Stimulated activated CD4-positive, alpha-beta T cell treated with anti-CD3 and anti-CD28 coated beads, Interleukin-1b, Interleukin-23, amount 100 ng/mL, for 4 hours (primary cell): ENCODE measurements around the gene HLA-DMB.
A peak's percentile ranks its signal among the peaks of the same experiment; 100 is the strongest.
"Not testable (repeated sequence)": the region's sequence is repeated elsewhere in the genome, so short reads cannot be mapped to it uniquely, and the experiment has no call there.

Experiments
- DNase-seq, 2 donors: peaks; one replicate each; pipeline ENCODE4 v3.0.0-alpha.2; 2020; ENCODE audit warnings: low read depth in 2 of 2

HLA-DMB gene

DNA sequence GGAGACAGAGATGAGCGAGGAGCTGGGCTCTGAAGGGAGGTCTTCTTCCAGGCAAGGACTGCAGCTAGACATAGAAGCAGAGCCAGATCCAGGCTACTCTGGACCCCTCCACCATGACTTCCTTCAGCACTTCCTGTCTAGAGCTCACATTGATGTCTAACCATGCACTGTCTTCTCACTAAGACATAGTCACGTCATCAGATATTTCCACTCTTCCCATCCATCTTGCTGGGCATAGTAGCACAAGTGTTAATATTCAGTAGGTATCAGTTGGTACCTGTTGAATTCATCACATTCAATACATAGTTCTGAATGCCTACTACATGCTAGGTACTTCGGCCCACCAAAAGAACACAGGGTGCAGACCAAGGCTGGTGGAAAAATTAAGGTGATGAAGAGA is 9.2 kb upstream of the HLA-DMB start:
- no peak for DNase-seq

DNA sequence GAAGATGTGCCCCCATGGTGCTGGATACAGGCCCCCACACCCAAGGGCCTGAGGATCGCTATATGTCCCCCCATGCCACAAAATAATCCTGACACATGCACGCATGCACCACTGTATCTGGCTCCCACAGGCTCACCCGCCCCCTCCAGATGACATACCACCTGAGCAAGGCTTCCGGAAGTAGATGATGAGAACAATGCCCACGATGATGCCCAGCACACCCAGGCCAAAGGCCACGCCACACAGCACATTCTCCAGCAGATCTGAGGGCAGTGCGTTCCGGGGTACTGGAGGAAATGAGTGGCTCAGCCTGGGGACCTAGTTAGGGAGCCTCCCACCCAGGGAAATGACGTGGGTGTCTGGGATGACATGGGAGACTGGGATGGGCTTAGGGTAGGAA is 8.3 kb upstream of the HLA-DMB start:
- DNase-seq, result no peak

DNA sequence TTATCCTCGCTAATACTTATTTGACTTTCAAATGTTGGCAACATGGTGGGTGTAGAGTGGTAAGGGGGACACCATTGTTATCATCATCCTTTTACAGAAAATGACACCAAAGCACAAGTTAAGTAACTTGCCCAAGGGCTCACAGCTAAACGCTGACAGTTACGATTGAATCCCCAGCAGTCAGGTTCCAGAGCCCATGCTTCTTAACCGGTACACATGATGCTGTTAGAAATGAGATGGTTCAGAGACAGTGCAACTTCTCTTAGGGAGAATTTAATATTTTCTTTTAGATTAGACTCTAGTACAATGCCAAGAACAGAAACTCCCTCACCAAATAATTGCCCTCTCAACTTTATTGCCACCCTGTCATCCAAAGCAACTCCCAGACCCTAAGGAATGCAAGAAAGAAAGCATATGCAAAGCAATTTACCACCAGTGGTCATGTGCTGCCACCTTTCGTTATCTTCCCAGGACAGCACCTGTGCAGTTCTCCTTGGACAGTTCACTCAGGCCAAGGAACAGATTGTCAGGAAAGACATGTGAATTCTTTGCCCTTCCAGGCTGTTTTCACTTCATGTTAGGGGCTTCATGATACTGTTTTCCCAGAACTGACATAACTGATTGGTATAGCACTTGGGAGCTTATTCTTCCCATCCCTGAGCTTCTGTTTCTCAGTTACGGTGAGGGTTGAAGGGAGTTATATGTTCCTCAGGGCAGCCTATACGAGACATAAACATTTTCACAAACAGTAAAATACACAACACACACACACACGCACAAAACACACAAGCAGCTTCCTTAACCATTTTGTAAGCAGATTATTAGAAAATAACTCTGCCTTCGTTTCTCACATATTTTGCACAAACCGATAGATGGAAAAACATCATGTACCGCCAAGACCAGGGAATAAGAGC is 7.0 kb upstream of the HLA-DMB start:
- no peak for DNase-seq

DNA sequence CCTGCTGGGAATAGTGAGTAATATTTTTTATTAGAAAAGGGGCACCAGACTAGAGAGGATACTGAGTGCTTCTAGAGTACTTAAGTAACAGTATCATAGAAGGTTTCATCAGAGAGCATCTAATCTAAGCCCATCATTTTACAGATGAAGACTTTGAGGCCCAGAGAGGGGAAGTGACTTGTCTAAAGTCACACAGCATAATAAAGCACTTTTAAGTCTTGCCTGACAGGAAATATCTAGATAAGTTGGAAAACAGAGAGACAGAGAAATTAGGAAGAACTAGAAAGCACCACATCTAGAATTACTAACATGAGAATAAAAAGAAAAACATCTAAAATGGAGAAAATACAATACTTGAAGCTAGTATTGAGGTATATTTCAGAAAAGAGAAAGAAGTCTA is 6.1 kb upstream of the HLA-DMB start:
- no peak for DNase-seq

DNA sequence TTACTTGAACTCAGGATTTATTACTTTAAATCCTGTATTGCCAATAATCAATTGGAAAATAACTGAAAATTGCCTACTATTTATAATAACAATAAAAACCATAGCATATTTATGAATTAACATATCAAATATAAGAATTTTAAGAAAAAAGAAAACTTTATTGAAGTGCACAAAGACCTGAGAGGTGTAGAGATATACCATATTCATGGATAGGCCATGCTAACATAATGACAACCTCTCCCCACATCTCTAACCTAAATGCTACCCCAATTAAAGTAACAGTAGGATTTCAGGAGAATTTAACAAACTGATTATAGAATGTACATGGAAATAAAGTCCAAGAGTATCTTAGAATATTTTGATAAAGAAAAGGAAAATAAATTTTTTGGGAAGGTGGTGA is 5.1 kb upstream of the HLA-DMB start:
- DNase-seq, result no peak

DNA sequence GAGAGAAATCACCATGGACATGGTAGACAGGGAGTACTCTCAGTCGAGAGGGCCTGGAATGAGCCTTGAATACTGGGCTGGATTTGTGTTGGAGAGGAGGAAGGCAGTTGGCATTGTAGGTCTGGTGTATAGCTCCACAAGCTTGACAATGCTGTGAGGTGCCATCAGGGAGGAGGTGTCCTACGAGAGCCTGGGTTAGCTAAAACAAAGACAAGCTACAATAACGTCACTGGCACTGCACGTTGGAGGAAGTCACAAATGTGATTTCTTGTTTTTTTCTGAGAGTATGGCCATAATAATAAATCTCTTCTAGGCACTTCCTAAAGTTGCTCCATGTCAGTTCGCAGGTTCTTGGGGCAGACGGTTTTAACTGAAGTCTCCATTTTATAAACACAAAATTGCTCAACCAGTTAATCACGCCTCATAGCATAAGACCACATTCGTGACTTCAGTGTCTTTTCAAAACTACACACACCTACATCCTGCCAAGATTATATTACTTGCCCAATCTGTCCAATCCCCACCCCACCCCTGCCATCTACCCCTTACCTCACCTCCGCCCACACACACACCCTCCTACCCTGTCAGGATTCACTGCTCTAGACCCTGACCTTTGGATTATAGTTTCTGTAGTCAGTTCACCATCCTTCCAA is 4.4 kb upstream of the HLA-DMB start:
- DNase-seq, result no peak

DNA sequence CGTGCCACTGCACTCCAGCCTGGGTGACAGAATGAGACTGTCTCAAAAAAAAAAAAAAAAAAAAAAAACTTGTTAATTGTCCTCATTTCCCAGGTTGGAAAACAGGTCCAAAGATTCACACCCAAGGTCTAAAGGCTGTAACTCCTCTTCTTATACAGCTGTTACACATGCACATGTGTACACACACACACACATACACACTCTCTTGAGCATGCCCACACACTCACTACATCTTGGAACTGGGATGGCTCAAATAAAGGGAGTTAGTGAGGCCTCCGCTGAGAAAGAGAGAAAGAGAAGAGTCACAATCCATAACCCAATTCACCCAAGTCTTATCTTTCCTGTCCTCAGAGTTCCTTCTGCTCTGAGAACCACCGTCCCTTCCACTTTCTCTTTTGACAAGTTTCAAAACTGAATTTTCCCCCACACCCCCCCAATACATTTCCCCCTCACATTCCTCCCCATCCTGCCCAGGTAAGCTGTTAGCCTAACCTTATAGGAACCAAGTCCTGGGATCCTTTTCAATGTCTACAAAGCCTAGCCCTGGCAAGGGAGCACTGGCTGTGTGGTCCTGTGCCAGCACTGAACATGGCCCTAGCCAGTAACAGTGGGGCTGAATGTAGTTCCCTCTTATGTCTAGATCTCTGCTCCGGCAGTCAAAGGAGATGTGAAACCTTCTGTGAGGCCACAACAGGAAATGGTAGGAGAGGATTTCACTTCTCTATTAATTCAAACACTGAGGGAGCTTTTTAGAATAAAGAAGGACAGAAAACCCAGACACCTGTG is 3.2 kb upstream of the HLA-DMB start:
- DNase-seq, result no peak

DNA sequence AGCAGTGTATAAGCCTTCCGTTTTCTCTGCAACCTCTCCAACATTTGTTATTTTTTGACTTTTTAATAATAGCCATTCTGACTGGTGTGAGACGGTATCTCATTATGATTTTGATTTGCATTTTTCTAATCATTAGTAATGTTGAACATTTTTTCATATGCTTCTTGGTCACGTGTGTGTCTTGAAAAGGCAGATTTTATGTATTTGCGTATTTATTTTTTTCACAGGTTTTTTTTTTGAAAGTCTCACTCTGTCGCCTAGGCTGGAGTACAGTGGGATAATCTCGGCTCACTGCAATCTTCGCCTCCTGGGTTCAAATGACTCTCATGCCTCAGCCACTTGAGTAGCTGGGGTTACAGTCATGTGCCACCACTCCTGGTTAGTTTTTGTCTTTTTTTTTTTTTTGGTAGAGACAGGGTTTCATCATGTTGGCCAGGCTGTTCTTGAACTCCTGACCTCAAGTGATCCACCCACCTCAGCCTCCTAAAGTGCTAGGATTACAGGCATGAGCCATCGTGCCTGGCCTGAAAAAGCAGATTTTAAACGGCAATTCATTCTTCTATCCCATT is 1.8 kb upstream of the HLA-DMB start:
- not testable (repeated sequence) for DNase-seq

DNA sequence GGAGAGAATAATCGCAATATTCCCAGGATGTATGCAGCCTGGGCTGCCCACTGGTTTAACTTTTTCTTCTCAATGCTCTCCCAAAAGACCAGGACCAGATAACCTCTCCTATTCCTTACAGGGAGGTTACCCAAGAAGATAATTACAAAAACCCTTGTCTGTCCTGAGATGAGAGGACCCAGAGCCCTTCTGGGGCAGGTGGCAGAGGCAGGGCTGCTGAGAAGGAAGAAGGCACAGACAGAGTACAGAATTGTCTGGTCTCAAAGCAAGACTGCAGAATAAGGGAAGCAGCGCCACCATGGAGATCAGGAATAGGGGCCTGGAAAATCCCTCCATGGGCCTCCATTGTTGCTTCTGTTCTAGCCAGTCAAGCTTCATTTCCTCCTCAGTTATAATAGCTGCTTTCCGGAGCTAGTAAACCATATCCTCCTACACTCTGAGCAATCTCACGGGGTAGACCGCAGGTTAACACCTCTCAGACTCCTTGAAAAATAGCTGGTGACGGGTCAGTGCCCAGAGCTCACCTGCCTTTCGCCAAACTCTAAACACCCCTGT is 463 bp upstream of the HLA-DMB start:
- peak in 1 of 2 donors; percentile 20 for DNase-seq

DNA sequence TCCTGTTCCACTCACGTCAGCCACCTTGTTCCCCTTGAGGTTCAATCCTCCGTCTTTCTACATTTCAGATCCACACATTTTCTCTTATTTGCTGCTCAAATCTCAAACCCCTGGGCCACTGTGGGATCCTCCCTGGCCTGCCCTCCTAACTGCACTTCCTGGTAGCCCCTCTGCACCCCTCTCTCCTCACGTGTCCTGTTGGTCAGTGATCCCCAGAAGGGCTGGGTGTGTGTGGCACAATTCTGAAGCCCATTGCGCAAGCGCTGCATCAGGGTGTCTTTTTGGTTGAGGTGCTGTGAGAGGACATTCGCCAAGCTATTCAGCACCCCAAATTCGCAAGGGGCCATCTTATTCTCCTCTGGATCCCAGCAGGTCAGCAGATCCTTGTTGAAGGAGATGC is 2.3 kb downstream of the HLA-DMB start:
- DNase-seq, result no peak

DNA sequence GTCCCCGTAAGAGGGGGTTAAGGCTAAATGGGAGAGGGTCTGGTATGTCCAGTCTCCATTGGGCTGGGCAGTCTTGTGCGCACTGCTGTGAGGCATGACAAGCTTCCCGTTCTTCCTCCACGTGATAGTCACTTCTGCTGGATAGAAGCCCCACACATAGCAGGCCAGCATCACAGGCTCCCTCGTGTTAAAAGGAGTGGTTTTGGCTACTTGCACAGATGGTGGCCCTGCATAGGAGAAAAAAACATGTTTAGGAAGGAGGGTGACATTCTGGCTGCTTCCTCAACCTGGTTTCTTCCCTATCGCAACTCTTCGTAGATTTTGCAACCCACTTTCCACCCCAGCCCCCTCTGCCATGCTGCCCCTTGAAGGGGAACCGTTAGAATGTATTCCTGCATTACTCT is 3.6 kb downstream of the HLA-DMB start:
- DNase-seq, result no peak

DNA sequence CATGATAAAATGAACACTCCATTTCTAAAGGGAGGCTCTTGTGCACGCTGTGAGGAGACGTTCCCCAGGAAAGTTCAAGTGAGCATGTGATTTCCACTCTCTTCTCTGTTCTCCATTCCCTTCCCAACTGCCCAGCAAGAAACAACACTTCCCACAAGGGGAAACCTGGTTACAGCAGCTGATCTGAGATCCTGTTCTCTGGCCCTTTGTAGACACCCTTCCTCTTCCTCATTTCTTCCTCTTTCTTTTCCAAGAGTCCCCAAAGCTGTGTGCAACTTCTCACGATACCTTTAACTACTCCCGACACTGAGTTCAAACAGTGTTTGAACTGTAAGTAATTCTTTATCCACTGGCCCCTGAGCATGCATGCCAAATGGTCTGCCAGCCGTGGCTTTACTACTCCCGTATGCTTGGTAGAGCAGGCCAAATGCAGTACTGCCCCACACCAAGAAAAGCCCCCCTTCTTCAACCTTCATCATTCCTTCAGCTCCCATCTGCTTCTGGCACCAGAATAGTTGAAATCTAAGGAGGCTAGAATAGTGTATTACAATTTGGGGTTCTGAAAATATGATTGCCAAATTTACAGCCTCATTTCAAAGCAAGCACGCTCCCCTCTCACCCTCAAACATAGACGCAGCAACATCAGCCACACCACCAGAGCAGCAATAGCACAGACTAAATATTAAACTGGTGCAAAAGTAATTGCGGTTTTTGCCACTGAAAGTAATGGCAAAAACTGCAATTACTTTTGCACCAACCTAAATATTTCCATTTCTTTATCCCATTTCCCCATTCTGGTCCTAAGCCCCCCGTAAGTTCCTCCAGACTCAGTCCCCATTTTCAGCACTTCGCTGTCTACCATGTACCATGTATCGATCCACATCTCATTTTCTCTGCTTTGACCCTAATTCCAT is 4.3 kb downstream of the HLA-DMB start:
- DNase-seq, result no peak

DNA sequence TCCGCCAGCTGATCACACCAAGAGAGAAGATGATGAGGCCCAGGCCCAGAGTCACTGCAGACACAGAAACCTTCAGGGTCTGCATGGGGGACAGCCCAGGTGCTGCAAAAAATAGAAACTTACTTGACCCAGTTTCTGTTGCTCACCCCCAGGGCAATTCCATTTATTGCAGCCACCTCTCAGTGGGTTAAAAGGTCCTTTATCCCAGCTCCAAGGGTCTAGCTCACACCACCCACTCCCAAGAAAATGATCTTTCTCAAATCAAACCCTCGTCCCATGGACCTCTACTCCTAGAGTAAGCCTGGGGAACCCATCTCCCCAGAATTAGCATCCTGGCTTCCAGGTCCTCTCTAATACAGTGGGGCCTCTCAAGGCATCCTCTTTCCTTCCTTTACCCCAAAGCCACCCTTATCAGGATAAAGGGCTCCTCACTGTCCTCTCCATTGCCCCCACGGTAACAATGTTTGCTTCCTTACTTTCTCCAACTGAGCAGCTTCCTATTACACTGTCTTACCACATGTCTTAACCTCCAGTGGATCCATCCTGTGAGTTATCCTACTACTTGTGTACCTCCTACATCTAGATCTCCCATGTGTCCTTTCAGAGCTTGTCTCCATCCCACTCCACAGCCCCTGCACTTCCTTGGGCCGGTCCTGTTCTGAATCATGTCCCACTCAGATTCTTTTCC is 5.1 kb downstream of the HLA-DMB start:
- DNase-seq, result no peak

DNA sequence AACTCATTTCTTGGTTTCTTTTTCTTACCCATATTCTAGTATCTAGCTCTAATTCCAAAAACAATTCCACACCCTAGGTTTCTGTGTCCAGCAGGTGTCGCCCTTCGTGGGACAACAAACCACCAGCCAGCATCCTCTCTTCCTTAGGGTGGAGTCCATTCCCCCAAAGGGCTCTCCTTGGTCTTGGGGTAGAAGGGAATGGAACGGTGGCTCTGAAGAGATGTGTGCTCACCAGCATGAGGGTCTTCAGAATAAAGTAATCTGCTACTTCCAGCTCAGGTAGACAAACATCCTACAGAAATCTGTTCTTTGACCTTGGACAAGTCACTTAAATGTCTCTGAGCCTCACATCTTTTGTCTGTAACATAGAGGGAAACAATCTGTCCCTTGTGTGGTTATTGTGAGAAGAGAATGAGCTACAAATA is 7.2 kb downstream of the HLA-DMB start:
- peak; percentile 70 to 76 for DNase-seq

DNA sequence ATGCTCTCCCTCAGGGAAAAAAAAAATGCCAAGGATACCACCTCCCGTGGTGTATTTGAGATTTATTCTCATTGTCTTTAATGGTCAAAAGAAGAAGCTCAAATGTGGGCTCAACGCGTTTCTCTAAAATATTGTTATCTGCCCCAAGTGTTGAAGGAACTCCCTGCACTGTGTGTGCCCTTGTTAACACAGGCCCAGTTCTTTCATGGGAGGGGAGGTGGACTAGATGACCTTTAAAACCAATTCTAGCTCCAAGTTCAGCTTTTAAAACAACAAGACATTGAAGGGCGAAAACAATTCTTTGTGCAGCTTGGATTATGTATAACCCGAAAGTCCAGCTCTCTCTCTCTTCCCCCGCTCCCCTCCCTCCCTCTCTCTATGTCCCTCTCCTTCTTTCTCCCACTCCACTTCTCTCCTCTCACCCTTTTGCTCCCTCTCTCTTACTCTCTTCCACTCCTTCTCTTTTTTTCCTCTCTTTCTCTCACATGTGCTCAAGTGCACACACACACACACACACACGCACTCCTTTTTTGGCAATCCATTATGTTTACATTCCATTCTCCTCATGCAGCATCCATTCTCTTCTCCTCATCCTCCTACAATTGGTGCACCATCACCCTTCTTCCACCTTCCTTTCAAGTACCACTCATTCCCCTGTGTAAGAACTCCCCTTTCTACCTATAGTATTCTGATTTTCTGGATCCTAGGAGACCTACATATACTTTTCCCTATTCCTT is 8.5 kb downstream of the HLA-DMB start:
- no peak for DNase-seq

DNA sequence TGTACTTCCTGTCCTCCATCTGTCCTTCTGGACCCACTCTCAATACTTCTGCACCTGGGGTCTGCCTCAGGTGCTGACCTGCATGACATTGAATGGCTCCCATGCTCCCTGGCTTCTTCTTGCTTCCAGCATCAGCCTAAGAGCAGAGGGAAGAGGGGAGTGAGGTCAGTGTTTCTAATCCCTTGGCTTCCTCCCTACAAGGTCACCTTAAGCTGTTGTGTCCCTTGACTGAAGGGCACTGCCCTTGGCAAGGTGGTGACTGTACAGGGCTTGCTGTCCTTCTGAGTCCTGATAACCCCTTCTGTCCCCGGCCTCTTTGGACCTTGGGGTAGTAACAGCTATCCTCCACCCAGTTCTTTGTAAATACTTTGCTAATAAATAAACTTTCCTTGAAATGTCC is 9.6 kb downstream of the HLA-DMB start:
- no peak for DNase-seq

DNA sequence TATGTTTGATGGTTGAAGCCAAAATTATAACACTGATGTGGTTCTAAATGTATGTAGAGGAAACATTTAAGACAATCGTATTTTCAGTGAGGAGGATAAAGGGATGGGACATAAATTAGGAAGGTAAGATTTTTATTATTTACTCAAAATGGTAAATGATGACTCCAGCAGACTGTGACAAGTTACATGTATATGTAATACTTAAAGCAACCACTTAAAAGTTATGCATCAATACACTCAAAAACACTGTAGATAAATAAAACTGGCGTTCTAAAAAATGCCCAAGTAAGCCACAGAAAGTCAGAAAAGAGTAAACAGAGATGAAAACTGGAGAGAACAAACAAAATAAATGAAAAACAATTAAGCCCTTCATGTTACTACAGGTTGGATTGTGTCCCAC is 18.7 kb downstream of the HLA-DMB start:
- DNase-seq, result no peak

DNA sequence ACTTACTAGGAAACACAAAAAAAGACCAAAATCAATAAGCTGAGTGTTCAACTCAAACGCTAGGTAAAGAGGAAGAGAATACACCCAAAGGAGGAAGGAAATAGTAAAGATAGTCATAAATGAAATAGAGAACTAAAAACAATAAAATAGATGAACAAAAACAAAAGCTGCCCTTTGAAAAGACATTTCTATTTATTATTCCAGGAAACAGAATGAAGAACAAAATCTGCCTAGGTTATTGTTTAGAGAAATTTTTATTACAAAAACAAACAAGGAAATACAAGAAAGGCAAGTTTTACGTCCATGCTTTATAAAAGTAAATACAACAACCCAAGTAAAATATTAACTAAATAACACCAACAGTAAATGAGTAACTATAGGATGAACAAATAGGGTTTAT is 20.1 kb downstream of the HLA-DMB start:
- DNase-seq, result no peak

DNA sequence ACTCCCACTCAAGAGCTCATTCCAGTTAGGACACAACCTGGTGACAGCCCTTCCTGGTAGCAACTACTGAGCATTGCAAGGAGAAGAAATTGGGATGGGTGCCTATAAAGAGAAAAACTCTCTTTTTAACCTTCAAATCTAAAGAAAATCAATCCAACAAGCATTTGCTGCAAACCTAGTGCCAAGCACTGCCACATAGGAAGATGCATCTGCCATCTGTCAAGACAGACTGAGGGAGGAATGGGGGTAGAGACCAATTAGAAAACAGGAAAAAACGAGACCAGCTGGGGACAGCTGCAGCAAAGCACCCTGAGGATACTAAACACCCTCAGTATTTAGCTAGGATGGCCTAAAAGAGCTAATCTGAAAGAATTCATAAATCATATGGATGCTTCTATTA is 27.9 kb downstream of the HLA-DMB start:
- no peak for DNase-seq
